Dermis microvascular lymphatic vessel endothelial cell (primary cell): ENCODE measurements around the gene MBOAT7. TPM values are rescaled to one million over a fixed set of nuclear protein-coding genes. Genes with fewer than 3 reads are reported as not detected.

Experiments
- total RNA-seq: library from RNA; depleted of rRNA; stranded (reverse); fragments of >200 nt; gene quantifications from 2 replicates; pipeline ENCODE4 v1.2.1, GENCODE V29; 2014

Gene MBOAT7
- total RNA-seq, 1 donor from 2014 or later = 10.1 TPM

Other genes with a start within 250 kb of the MBOAT7 start
- gene CACNG8, start 226.6 kb downstream of the MBOAT7 start, total RNA-seq = 0.13 TPM in 2 replicates
- 0.38 and 0.77 TPM in 2 replicates for gene CACNG6, start 197.9 kb downstream of the MBOAT7 start, total RNA-seq
- not detected in 2 replicates for gene VSTM1, start 125.7 kb downstream of the MBOAT7 start, total RNA-seq
- not detected in 2 replicates for gene TARM1, start 108.2 kb downstream of the MBOAT7 start, total RNA-seq
- gene OSCAR, start 88.8 kb downstream of the MBOAT7 start, total RNA-seq = under 0.01 TPM in 1 of 2 replicates, not detected in the other
- 17.1 and 19.8 TPM in 2 replicates for gene NDUFA3, start 86.7 kb downstream of the MBOAT7 start, total RNA-seq
- gene TFPT, start 73.9 kb downstream of the MBOAT7 start, total RNA-seq = 19.1 and 19.6 TPM in 2 replicates
- 60.3 and 64.5 TPM in 2 replicates for gene PRPF31, start 73.8 kb downstream of the MBOAT7 start, total RNA-seq
- gene CNOT3, start 51.8 kb downstream of the MBOAT7 start, total RNA-seq = 4.9 and 6.7 TPM in 2 replicates
- gene LENG1, start 29.9 kb downstream of the MBOAT7 start, total RNA-seq = 4.4 TPM in 2 replicates
- gene TMC4, start 16.4 kb downstream of the MBOAT7 start, total RNA-seq = 0.25 TPM in 1 of 2 replicates, not detected in the other
- gene TSEN34, start 1.7 kb upstream of the MBOAT7 start, total RNA-seq = 45.4 and 50.3 TPM in 2 replicates
- gene RPS9, start 11.3 kb upstream of the MBOAT7 start, total RNA-seq = 2,300 and 2,729 TPM in 2 replicates
- not detected in 2 replicates for gene LILRB3, start 33.4 kb upstream of the MBOAT7 start, total RNA-seq
- not detected in 2 replicates for gene LILRA6, start 53.2 kb upstream of the MBOAT7 start, total RNA-seq
- not detected in 2 replicates for gene LILRB5, start 67.7 kb upstream of the MBOAT7 start, total RNA-seq
- not detected in 2 replicates for gene LILRB2, start 91.5 kb upstream of the MBOAT7 start, total RNA-seq
- not detected in 2 replicates for gene LILRA5, start 123.6 kb upstream of the MBOAT7 start, total RNA-seq
- not detected in 2 replicates for gene LILRA4, start 149.6 kb upstream of the MBOAT7 start, total RNA-seq
- not detected in 2 replicates for gene LAIR1, start 175.4 kb upstream of the MBOAT7 start, total RNA-seq
- under 0.01 TPM in 1 of 2 replicates, not detected in the other for gene TTYH1, start 225.9 kb upstream of the MBOAT7 start, total RNA-seq